CD4-positive, alpha-beta T cell treated with Interleukin-6 for 4 hours (primary cell): ENCODE measurements around the gene PPP1R2.
A peak's percentile ranks its signal among the peaks of the same experiment; 100 is the strongest.

Experiments used
- DNase-seq: peaks from one replicate; pipeline ENCODE4 v3.0.0-alpha.2; 2020; ENCODE audit warnings: mixed read lengths

Gene PPP1R2

GRCh38 chr3:195563317-195563716 is 20.2 kb upstream of the PPP1R2 start:
- no peak for DNase-seq

DNA sequence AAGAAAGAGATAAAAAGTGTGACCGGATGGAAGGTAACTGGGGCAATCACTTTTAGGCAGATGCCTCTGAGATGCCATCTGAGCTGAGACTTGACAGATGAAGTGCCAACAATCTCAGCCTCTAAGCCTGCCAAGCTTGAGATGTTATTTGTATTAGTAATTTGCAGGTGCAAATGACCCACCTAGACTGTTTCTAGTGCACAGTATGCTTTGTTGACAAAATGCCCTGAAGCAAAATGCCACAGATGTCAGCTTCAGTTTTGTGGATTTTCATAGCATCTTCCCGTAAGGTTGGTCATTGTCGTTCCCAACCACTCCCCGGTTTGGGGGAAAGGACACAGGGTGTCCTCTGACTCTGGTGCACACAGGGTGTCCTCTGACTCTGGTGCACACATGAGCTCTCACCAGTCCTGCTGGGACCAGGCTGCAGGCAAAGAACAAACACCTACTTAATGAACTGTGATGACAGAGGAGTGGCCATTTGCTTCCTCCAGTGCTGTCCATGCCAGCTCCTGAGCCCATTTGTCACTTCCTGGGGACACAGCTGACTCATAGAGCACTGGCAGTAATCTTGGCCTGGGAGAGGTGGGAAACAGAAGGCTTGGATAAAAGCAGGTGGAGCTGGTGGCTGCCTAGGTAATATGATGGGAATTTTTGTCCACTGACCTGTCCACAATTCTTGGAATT is 16.7 kb upstream of the PPP1R2 start:
- no peak for DNase-seq

DNA sequence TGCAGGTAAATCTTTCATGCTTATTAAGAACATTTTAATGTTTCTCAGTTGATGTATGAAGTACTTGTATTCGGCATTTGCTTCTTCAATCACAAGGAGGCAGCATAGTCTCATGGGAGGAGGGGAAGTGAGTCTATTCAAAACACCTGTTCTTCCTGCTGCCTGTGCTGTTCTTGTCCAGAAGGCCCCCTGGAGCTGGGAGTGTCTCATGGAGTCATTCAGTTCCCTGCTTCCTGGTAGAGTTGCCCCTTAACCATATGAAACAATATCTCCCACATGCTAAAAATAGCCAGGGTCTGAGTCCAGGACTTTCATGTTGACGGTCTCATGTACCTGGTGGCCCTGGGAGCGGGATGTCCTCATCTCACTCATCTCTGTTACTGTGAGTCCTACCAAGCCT is 15.5 kb upstream of the PPP1R2 start:
- DNase-seq, result peak; percentile 59

DNA sequence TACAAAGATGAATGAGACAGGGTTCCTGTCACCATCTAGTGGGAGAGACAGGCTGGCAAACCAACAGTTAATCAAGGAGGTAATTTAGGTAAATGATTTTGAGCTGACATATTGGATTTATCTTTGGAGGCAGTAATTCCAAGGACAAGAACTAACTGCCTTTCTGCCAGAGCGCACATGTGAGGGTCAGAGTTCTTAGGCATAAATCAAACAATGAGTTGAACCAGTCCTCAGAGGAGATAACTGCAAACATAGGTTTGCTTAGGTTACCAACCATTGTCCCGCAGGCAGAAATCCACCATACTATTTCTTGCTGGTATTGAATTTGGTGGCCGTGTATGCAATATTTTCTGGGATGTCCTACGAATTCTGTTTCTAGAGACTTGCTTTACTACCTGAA is 14.2 kb upstream of the PPP1R2 start:
- DNase-seq, result no peak

- peak; percentile 62 for DNase-seq
Measured at GRCh38 chr3:195556390-195556789, 13.3 kb upstream of the PPP1R2 start.

DNA sequence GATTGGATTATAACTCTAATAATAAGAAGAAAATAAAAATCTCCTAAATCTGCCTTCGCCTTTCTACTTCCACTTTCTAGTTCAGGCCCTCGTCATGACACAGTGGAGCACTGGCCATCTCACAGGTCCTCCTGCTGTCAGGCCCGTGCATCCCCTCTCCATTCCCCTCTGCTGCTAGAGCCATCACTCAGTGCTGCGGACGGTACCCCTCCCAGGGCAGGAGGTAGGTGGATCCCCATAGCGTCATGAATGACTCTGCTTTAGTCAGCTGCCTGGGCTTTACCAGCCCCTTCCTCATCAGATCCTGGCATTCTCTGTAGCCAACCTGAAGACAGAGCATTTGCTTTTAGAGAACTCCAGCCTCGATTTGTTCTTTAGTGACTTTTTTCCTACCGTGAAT is 12.0 kb upstream of the PPP1R2 start:
- peak; percentile 48 for DNase-seq

DNA sequence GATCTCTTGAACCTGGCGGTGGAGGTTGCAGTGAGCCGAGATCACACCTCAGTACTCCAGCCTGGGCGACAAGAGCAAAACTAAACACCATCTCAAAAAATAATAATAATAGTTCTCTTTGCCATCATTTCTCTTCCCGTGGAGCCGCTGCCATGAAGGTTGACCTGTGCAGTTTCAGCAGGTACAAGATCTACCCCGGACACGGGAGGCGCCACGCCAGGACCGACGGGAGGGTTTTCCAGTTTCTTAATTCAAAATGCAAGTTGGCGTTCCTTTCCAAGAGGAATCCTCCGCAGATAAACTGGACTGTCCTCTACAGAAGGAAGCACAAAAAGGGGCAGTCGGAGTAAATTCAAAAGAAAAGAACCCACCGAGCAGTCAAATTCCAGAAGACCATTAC is 11.3 kb upstream of the PPP1R2 start:
- DNase-seq, result no peak

DNA sequence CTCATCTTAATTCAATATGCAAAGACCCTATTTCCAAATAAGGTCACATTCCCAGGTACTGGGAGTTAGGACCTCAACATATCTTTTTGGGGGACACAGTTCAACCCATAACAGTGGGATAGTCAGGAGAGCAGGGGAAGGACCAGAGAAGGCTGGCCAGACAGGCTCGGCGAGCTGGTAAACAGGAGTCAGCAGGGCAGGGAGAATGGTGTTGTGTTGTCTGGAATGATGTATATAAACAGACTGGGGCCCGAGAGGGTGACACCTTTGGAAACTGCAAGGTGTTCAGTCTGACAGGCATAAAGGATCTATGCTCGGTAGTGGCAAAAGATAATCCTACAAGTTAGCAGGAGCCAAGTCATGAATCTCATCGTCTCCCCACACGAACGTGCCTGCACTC is 10.1 kb upstream of the PPP1R2 start:
- no peak for DNase-seq

GRCh38 chr3:195551381-195551978 is 8.4 kb upstream of the PPP1R2 start:
- no peak for DNase-seq

- DNase-seq, result no peak
Measured at GRCh38 chr3:195550723-195551122, 7.6 kb upstream of the PPP1R2 start.

- peak; percentile 87 for DNase-seq
Measured at GRCh38 chr3:195549931-195550519, 6.9 kb upstream of the PPP1R2 start.

DNA sequence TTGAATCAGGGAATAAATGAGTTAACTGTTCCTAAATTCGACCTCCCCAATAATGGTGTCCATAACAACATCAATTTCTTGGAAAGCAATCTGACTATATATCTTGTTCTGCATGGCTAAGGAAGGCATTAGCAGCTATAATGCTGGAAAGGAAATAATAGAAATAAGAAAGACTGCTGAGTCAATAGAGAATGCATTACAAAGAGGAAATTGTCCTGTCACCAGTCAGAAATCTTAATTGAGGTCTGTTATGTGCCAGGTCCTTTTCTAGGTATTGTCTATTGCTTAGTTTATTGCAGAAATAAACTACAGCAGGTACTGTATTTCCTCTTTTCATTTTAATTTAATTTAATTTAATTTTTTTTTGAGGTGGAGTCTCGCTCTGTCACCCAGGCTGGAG is 5.9 kb upstream of the PPP1R2 start:
- no peak for DNase-seq

DNA sequence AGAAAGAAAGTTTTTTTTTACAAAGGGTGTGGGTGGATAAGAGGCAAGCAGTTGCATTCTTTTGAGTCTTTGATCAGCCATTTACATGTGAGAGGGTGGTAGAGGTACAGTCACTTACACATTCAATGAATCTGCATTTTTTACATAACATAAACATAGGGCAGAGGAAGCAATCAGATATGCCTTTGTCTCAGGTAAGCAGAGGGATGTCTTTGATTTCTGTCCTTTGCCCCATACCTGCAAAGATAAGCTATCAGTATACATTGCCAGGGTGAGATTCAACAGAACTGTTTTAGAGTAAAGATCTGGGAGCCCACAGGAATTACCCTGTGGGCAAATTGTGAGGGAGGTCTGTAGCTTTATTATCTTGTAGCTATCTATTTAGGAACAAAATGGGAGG is 5.4 kb upstream of the PPP1R2 start:
- no peak for DNase-seq

- no peak for DNase-seq
Measured at GRCh38 chr3:195548006-195548405, 4.9 kb upstream of the PPP1R2 start.

DNA sequence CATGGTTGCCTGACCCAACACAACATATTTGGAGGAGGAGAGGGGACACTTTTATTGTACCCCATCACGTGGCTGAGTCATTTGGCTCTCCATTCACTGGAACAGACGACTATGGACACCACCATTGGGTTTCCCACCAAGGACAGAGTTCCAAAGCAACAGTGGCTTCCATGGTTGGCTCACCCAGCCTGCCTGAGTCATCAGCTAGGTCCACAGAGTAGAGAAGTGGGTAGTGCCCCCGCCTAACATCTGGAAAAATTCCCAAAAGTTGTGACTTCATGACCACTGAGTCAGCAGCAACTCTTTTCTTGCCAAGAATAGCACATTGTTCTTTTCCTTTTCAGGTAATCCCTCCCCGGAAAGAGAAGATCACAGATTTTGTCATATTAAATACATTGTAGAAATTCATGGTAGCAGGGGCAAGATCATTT is 3.0 kb upstream of the PPP1R2 start:
- DNase-seq, result no peak

DNA sequence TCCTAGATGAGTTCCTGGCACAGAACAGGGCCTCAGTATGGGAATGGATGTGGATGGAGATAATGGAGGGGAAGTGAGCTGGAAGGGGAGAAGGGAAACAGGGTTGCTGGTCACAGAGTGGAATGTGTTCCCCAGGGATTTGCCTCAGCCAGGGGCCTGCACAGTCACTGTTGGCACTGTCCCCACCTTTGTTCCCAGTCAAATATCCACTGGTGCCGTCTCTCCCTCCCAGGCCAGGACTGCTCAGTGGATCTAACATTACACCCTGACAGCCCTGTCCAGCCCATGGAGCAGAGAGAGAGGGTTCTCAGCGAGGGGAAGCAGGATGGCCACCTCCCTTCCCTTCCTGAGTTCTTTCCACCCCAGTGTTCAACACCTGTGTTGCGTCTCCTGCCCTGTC is 1.5 kb upstream of the PPP1R2 start:
- no peak for DNase-seq

DNA sequence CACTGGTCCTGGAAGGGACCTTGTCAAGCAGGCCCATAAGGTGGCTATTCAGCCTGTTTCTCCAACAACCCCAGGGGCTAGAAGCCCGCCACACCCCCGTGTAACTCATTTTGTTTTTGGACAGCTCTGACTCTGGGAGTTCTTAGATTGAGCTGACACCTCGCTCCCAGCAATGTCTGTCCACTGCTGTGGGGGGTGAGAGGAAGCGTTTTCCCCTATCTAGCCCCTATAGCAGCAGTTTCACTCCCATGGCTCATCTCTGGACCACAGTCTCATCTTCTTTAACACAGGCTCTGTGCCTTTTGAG is 1.1 kb upstream of the PPP1R2 start:
- DNase-seq, result no peak

- DNase-seq, result no peak
Measured at GRCh38 chr3:195543500-195544229, 540 bp upstream of the PPP1R2 start.

DNA sequence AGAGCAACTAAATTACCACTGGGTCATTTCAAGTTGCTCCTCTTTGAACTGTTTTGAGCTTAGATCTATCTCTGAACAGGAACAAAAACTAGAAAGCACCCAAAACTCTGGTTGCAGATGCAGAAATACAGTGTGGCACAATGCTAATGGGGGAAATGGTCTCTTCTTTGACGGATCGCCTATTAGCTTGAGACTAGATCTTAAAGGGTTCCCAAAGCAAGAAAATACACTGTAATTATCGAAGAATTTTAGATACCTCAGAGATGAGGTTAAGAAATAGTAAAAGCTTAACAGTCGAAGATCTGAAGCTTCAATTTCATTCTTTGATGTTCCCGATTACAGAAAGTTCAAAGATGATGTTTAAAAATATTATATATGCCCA is 818 bp downstream of the PPP1R2 start:
- no peak for DNase-seq

- peak; percentile 52 for DNase-seq
Measured at GRCh38 chr3:195540511-195540910, 2.6 kb downstream of the PPP1R2 start.

GRCh38 chr3:195540027-195540426 is 3.1 kb downstream of the PPP1R2 start:
- DNase-seq, result no peak

DNA sequence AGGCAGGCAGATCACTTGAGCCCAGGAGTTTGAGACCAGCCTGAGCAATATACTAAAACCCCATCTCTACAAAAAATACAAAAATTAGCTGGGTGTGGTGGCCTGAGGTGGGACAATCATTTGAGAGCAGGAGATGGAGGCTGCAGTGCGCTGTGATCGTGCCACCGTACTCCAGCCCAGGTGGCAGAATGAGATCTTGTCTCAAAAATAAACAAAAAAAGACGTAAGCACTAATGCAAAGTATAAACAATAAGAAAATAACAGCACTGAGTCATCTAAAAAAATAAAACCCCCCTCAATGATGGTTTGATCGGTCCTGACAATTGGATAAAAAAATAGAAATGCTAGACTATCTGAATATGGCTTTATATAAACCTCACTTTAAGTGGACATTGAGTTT is 3.6 kb downstream of the PPP1R2 start:
- DNase-seq, result no peak

DNA sequence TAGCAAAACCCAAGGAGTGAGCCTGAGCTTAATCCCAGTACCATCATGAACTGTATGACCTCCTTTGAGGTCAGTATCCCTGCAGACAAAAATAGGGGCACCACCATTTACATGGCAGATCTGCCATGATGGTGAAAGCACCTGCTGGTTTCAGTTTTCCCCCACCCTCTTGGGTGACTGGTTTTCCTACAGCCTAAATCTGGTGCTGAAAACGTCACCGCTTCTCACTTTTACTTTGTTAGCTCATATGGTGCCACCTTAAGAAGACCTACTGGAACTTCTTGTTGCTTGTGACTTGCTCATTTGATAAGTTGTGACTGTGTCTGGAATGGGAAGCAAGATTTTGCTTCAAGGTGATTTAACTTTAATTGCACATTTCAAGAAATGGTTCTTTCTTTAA is 5.1 kb downstream of the PPP1R2 start:
- peak; percentile 55 for DNase-seq

DNA sequence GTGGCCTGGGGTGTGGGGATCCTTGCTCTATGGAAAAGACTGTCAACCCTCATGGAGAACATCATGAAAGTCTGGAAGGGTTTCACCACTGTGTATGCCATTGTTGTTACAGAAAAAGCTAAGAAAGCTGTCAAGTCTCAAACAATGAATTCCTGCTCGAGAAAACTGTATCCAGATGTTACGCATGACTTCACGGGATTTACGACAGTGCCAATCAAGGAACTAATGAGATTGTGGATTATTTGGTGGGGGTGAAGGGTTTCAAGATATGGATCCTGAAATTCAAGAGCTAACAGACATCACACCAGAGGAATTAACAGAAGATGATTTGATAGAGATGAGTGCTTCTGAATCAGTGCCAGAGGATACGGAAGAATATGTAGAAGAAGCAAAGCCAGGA is 7.8 kb downstream of the PPP1R2 start:
- DNase-seq, result no peak
